ENCODE results near the gene HYDIN.

DNA sequence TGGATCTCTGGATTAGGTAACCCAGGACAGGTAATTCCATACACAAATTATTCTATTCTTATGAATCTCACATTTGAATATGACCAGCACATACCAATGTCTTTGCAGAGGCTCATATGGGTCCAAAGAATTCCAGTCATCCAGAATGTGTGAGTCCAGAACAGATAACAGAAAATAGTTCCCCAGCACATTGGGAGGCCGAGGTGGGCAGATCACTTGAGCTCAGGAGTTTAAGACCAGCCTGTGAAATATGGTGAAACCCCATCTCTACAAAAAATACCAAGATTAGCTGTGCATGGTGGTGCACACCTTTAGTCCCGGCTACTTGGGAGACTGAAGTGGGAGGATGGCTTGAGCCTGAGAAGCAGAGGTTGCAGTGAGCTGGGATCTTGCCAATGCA lies 26.9 kb downstream of the HYDIN start:
- TF ChIP-seq CTCF (IDR thresholded peaks at IDR 0.05) (no peak), POLR2A (IDR thresholded peaks at IDR 0.05) (no peak)

Measured in suprapubic skin (tissue), 3 donors.